ENCODE measurements around the gene CERS1.

Gene CERS1

GRCh38 chr19:18840288-18841267, 55.4 kb downstream of the CERS1 start:
- DNase-seq (ENCODE audit: low read depth in 2 of 2, low spot score in 1 of 2), result no peak

GRCh38 chr19:18839465-18840287, 56.3 kb downstream of the CERS1 start:
- DNase-seq (ENCODE audit: low read depth in 2 of 2, low spot score in 1 of 2), result no peak

GRCh38 chr19:18834644-18834984, 61.3 kb downstream of the CERS1 start:
- DNase-seq (ENCODE audit: low read depth in 2 of 2, low spot score in 1 of 2), result no peak

- DNase-seq (ENCODE audit: low read depth in 2 of 2, low spot score in 1 of 2), result no peak
Observed at GRCh38 chr19:18833849-18834643, 61.9 kb downstream of the CERS1 start.

- no peak for DNase-seq (ENCODE audit: low read depth in 2 of 2, low spot score in 1 of 2)
Observed at GRCh38 chr19:18833141-18833476, 62.8 kb downstream of the CERS1 start.

- no peak for DNase-seq (ENCODE audit: low read depth in 2 of 2, low spot score in 1 of 2)
Observed at GRCh38 chr19:18832306-18833140, 63.4 kb downstream of the CERS1 start.

- peak; percentile 85 to 94 for DNase-seq (ENCODE audit: low read depth in 2 of 2, low spot score in 1 of 2)
Observed at GRCh38 chr19:18831524-18832305, 64.2 kb downstream of the CERS1 start, which contains the start of gene UPF1. Gene UPF1, plus strand, starts transcription at chr19:18831959. Its CDS starts 251 bp downstream, at chr19:18832210.

- DNase-seq (ENCODE audit: low read depth in 2 of 2, low spot score in 1 of 2), result no peak
Observed at GRCh38 chr19:18830488-18830887, 65.5 kb downstream of the CERS1 start.

GRCh38 chr19:18828786-18829185, 67.2 kb downstream of the CERS1 start:
- DNase-seq (ENCODE audit: low read depth in 2 of 2, low spot score in 1 of 2), result no peak
